HT1080 (cell line): ENCODE data around the gene FADD. TPM values are rescaled to one million over a fixed set of nuclear protein-coding genes. Genes with fewer than 3 reads are reported as not detected.
"Not testable (repeated sequence)": the region's sequence is repeated elsewhere in the genome, so short reads cannot be mapped to it uniquely, and the experiment has no call there.

Experiments
- DNase-seq: peaks from one replicate; pipeline ENCODE4 v3.0.0-alpha.2; 2015; ENCODE audit warnings: low read depth
- total RNA-seq: library from RNA; depleted of rRNA; stranded (reverse); fragments of >200 nt; shearing (Covaris generic); gene quantifications from 2 replicates; pipeline ENCODE4 v1.2.3, GENCODE V29; 2014

Gene FADD
- total RNA-seq, 1 experiment from 2014 or later, result 81.0 TPM

DNA sequence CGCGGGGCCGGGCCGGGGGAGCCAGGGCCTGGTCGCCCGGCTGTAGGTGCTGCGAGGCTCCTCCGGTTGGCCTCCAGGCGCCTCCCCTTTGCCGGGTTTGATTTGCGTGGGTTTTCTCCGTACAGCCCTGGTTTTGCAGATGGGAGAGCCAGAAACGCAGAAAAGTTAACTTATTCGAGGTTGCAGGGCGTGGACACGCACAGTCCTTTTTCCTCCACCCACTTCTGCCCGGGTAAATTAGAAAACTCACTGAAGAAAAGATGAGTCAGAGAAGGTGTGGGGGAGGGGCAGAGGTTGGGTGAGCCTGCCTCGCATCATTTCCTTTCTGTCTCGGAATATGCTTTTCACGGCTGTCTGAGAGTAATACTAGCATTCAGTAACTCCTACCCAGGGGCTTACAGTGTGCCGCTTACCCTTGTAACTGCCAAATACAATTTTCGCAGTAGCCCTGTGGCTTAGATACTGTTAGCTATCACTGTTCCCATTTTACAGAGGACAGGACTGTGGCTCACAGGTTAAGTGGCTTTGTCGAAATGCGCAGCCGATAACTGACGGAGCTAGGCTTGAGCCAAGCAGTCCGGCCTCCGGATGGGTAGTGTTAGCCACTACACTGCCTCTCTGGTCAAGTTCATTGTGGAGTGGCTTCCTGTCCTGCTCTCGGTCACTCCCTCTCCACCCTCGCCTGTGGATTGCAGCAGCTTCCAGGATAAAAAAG, 812 bp downstream of the FADD start:
- peak; percentile 89 for DNase-seq

GRCh38 chr11:70204466-70204799, 1.3 kb downstream of the FADD start:
- no peak for DNase-seq

DNA sequence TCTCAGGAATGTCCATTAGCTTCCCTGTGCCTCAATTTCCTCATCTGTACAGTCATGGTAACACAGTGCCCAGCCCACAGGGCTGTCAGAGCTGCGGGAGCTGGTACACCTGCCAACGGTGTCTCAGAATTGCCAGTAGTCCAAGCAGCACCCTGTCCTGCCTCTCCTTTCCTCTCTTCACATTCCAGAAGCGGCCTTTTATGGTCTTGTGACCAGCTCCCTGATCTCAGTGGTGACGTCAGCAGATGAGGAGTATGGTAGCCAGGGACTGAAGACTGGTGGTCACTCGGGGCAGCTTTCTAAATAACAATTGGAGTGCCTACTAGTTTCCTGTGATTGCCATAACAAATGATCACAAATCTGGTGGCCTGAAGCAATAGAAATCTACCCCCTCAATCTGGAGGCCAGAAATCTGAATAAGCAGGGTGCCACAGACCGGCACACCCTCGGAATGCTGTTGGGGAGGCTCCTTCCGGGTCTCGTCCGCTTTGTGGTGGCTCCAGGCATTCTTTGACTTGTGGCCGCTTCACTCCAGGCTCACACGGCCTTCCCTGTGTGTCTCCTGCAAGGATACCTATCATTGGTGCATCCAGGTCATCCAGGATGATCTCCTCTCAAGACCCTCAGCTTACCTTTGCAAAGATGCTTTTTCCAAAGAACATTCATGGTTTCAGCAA, 2.1 kb downstream of the FADD start:
- DNase-seq, result no peak

DNA sequence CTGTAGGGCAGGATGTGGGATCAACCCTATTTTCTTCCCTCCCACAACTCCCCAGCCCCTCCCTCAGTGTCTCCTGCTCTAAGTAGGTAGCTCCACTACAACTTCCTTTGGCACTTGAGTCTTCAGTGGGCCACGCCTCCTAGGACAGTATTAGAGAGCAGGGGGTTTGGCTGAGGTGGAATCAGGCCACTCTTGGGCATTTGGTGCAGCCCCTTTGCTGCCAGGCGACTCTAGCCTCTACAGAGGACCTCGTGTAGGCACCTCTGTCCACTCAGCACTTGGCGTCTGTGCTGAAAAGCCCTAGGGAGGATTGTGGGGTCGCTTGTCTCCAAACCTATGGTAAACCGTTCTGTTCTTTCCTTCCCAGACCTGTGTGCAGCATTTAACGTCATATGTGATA, 2.7 kb downstream of the FADD start:
- no peak for DNase-seq

GRCh38 chr11:70206226-70206981, 3.3 kb downstream of the FADD start:
- no peak for DNase-seq

DNA sequence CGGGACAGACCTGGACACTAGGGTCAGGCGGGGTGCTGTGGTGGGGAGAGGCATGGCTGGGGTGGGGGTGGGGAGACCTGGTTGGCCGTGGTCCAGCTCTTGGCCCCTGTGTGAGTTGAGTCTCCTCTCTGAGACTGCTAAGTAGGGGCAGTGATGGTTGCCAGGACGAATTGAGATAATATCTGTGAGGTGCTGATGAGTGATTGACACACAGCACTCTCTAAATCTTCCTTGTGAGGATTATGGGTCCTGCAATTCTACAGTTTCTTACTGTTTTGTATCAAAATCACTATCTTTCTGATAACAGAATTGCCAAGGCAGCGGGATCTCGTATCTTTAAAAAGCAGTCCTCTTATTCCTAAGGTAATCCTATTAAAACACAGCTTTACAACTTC, 3.9 kb downstream of the FADD start:
- DNase-seq, result no peak

DNA sequence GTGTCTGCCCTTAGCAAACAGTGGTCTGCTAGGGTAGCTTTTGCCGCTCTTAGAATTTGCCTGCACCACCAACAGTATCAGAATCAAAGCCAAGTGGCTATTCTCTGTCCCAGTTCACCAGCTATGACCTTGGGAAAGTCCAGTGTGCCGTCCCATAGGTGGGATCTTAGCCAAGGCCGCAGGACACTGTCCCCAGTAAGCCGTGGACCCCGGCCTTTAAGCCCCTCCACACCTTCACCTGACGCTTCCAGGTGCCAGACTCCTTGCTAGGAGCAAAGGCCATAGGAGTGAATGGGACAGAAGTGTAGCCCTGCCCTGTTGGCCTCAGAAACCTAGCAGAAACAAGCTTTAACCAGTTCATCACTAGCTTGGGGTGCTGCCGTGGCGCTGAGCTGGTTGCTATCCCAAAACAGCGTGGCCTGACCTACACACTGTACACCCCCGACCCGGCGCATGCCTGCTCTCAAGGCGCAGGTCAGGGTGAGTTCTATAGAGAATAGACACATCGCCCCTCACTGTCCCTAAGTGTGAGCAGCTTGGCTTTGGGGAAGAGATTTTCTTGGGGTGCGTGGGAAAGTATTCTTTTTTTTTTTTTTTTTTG, 4.5 kb downstream of the FADD start:
- DNase-seq, result no peak

DNA sequence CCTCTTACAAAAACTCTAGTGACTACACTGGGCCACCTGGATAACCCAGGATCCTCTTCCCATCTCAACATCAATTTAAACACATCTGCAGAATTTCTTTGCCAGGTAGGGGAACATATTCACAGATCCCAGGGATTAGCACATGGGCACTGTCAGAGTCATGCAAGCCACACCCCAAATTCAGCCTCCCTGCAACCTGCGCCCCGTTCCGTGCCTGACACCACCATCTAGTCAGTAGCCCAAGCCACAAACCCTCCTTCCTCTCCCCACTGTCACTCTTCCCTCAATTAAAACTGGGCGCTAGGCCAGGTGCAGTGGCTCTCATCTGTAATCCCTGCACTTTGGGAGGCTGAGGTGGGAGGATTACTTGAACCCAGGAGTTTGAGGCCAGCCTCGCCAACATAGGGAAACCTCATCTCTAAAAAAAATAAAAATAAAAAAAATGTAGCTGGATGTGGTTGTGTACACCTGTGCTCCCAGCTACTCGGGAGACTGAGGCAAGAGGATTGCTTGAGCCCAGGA, 6.4 kb downstream of the FADD start:
- no peak for DNase-seq

DNA sequence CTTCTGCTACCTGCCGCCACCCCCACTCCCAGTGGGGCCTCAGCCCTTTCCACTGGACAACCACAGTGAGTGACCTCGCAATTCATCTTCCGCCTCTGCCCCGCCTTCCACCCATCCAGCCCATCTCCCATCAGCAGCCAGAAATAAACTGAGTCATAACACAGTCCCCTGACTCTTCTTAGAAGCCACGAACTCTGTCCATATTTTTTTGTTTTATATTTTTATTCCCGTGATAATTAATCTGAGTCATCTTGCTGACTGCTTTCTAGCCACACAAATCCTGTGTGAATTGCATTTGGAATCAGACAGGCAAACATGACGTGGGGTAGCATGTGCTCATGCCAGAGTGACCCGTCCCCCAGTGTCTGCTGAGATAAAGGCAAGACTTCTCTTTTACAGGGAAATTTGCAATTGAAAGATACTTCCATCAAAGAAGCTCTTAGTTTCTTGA, 7.0 kb downstream of the FADD start:
- DNase-seq, result peak; percentile 27

DNA sequence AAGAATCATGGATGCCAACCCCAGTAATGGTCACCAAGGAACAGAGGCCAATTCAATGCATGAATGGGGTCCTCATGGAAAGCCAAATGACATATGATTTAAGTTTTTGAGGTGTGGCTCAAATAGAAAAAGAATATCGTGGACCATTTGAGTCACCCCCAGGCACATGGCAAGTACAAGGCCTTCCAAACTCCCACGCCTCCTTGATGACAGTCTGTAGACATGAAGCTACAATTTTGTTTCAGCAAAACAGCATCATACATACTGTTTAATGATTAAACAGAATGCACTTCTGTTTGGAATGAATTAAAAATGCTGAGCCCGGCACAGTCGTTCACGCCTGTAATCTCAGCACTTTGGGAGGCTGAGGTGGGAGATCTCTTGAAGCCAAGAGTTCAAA, 7.4 kb downstream of the FADD start:
- DNase-seq, result no peak

DNA sequence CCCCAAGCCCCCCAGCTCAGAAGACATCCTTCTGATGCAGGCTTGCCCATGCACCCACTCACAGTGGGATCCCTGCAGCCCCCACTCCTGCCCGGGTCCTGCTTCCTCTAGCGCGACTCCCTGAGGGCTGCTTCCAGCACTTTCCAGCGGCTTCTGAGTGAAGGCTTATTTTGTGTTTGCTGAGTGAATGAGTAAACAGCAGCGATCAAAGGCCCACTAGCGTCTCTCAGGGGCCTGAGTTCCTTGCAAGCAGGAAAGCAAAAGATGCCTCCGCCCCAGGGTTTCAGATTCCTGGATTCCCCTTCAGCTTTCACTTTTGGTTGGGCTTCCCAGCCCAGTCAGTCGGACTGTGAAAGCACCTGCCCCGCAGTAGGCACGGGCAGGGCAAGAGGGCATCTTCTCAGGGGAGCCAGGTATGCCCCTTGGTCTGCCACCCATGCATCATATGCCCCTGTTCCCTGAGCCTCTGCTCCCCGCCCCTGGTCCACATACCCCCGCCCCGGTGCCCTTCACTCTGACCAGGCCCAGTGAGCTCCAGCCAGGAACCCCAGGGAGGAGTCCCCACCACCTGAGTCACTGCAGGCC, 9.2 kb downstream of the FADD start:
- DNase-seq, result no peak

DNA sequence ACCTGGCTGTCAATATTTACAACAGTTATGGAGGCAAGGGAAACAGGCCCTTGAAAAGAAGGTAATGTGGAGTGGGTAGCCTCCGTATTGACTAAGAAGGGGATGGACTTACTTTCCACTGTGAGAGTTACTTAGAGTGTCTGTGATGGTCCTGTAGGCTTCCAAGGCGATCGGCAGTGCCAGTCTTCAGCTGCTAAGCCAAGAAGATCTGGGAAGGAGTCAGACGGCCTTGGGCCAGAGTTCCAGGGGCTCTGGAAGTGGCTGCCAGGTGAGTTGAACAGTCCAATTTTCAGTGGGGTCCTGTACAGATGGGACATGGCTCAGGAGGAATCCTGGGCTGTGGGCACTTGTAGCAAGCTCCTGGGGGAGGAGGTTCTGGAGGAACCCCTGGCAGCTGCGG, 14.3 kb downstream of the FADD start:
- not testable (repeated sequence) for DNase-seq

GRCh38 chr11:70218076-70218475, 15.0 kb downstream of the FADD start:
- not testable (repeated sequence) for DNase-seq

DNA sequence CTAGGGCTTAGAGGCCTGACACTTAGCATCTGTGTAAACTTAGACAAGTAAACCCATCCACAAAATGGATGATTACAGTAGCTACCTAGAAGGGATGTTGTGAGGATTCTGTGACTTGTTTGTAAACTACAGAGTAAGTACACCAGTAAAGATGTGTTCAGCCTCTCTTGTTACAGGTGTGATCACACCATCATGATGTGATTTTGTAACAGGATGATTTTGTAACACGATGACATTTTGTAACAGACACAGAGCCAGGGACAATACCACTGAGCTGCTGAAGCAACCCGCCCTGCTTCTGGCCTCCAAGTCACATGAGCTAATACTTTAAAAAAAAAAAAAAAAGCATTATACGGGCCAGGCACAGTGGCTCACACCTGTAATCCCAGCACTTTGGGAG, 17.0 kb downstream of the FADD start:
- DNase-seq, result no peak

DNA sequence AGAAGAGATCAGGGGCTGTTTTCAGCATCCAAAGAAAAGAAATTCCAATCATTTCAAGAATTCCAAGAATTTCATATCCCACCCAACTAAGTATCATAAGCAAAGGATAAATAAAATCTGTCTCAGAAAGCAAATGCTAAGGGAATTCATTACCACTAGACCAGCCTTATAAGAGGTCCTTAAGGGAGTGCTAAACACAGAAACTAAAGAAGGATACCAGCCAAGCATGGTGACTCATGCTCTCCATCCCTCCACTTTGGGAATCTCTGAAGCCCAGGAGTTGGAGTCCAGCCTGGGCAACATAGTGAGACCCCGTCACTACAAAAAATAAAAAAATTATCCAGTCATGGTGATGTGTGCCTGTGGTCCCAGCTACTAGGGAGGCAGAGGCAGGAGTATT, 17.8 kb downstream of the FADD start:
- peak; percentile 21 for DNase-seq

DNA sequence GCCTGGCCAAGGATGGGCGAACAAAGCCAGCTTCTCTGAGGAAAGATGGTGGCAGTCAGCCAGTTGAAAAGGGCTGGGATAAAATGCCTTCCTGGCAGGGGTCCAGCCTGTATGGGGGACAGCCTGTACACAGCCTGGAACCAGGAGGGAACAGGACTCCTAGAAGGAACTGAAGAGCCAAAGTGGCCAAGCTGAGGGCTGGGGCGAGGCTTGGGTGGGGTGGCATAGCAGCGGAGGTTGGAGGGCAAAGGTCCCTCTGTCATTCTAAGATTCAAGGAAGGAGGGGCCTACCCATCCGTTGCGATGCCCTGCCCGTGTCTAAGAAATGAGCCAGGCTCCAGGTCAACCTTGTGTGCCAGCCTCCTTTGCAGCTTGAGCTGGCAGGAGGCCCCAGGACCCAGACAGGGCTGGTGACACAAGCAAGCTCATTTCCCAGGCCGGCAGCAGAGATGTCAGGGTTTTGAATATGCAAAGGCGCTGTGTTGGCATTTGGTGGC, 22.6 kb downstream of the FADD start:
- DNase-seq, result no peak

GRCh38 chr11:70226183-70226582, 23.1 kb downstream of the FADD start:
- DNase-seq, result no peak

DNA sequence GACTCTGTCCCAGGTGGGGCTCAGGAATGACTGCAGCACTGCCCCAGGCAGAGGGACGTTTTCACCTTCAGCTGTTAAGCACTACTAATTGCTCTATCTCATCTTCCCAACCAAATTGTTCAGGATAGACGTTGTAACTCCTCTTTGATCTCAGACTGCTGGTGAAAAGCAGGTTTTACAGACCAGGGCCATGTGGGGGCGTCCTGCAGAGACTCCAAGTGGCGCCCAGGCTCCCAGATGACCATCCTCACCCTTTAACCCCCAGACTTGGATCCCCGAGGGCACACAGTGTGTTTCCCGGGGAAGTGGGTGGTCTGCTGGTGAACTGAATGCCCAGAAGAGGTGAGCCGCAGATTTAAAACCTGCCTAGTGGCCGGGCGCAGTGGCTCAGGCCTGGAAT, 23.9 kb downstream of the FADD start:
- DNase-seq, result no peak

DNA sequence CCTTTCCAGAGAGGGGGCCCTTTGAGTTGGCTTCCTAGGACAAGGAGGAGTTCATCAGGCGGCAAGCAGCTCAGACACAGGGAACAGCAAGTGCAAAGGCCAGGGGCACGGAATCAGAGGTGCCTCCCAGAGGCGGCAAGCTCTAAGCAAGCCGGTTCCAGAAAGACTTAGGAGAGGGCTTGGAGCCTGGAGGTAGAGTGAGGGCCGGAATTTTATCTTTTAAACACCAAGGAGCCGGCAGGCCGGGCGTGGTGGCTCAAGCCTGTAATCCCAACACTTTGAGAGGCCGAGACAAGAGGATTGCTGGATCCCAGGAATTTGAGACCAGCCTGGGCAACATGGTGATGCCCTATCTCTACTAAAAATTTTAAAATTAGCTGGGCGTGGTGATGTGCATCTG, 26.6 kb downstream of the FADD start:
- DNase-seq, result no peak

GRCh38 chr11:70230151-70230839, 27.2 kb downstream of the FADD start:
- no peak for DNase-seq
